22Rv1 (cell line): ENCODE results near the gene E2F6.

ENCODE experiments used
- H3K27ac ChIP-seq: fragments of 450-650 bp; 2 replicates; pipeline ENCODE4 v1.5.1; 2017
- CTCF ChIP-seq: fragments of 450-650 bp; IDR thresholded peaks from 2 replicates; pipeline ENCODE4 v1.5.1; 2017; ENCODE audit warnings: mild to moderate bottlenecking
- ZFX ChIP-seq: fragments of 450-650 bp; IDR thresholded peaks from 2 replicates; pipeline ENCODE4 v1.6.1; 2017; ENCODE audit warnings: antibody characterized with exemption, borderline replicate concordance

Gene E2F6

GRCh38 chr2:11457935-11458334 lies 8.0 kb downstream of the E2F6 start:
- H3K27ac ChIP-seq: no peak overlapping the region
- no peak for TF ChIP-seq CTCF
- TF ChIP-seq ZFX: no peak

- no peak for TF ChIP-seq CTCF
- no peak for TF ChIP-seq ZFX
- H3K27ac ChIP-seq: no peak overlapping the region
Observed at GRCh38 chr2:11456251-11456650, 9.7 kb downstream of the E2F6 start.

- TF ChIP-seq CTCF (no peak), ZFX (no peak)
- no peak overlapping the region for H3K27ac ChIP-seq
Observed at GRCh38 chr2:11454824-11455223, 11.1 kb downstream of the E2F6 start.

GRCh38 chr2:11450791-11451190 lies 15.2 kb downstream of the E2F6 start:
- no peak for TF ChIP-seq CTCF
- TF ChIP-seq ZFX: no peak
- H3K27ac ChIP-seq: no peak overlapping the region

- no peak overlapping the region for H3K27ac ChIP-seq
- peak; percentile 91 for TF ChIP-seq CTCF
- TF ChIP-seq ZFX: no peak
Observed at GRCh38 chr2:11446733-11447248, 19.2 kb downstream of the E2F6 start.

- TF ChIP-seq CTCF (no peak), ZFX (no peak)
- no peak overlapping the region for H3K27ac ChIP-seq
Observed at GRCh38 chr2:11444737-11445136, 21.2 kb downstream of the E2F6 start.

- no peak overlapping the region for H3K27ac ChIP-seq
- TF ChIP-seq CTCF (no peak), ZFX (no peak)
Observed at GRCh38 chr2:11438555-11439080, 27.3 kb downstream of the E2F6 start.
